GM23248 (cell line): ENCODE measurements around the gene SMTN. TPM values are rescaled to one million over a fixed set of nuclear protein-coding genes. Genes with fewer than 3 reads are reported as not detected.

Source experiments
- DNase-seq: peaks from one replicate; pipeline ENCODE4 v3.0.0-alpha.2; 2015
- H2AFZ ChIP-seq: fragments of 200-600 bp; sonication (generic); 2 replicates; pipeline ENCODE4 v1.6.1; 2016; ENCODE audit warnings: antibody characterized with exemption
- H3F3A ChIP-seq: fragments of 200-600 bp; sonication (generic); 2 replicates; pipeline ENCODE4 v1.6.1; 2016; ENCODE audit warnings: mild to moderate bottlenecking, antibody characterized with exemption, mixed run types; ENCODE audit not compliant: insufficient read depth
- H3K27ac ChIP-seq: fragments of 200-600 bp; sonication (generic); 2 replicates; pipeline ENCODE4 v1.5.1; 2016; ENCODE audit warnings: mild to moderate bottlenecking
- H3K27me3 ChIP-seq: fragments of 200-600 bp; sonication (generic); replicated peaks from 2 replicates; pipeline ENCODE4 v1.6.1; 2016; ENCODE audit warnings: mild to moderate bottlenecking; ENCODE audit not compliant: insufficient read depth
- H3K36me3 ChIP-seq: fragments of 200-600 bp; sonication (generic); 2 replicates; pipeline ENCODE4 v1.6.1; 2016; ENCODE audit warnings: low read depth, mild to moderate bottlenecking
- H3K4me1 ChIP-seq: fragments of 200-600 bp; sonication (generic); 2 replicates; pipeline ENCODE4 v1.6.1; 2016; ENCODE audit warnings: mild to moderate bottlenecking; ENCODE audit not compliant: insufficient read depth
- H3K4me2 ChIP-seq: fragments of 200-600 bp; sonication (generic); one replicate; pipeline ENCODE4 v1.6.1; 2016; ENCODE audit warnings: mild to moderate bottlenecking; ENCODE audit not compliant: unreplicated experiment
- H3K4me3 ChIP-seq: fragments of 200-600 bp; sonication (generic); 2 replicates; pipeline ENCODE4 v1.5.1; 2016; ENCODE audit warnings: mild to moderate bottlenecking
- H3K79me2 ChIP-seq: fragments of 200-600 bp; sonication (generic); 2 replicates; pipeline ENCODE4 v1.6.1; 2016; ENCODE audit warnings: mild to moderate bottlenecking; ENCODE audit not compliant: insufficient read depth
- H3K9ac ChIP-seq: fragments of 200-600 bp; sonication (generic); 2 replicates; pipeline ENCODE4 v1.6.1; 2016; ENCODE audit warnings: mild to moderate bottlenecking
- H3K9me2 ChIP-seq: fragments of 200-600 bp; sonication (generic); 2 replicates; pipeline ENCODE4 v1.6.1; 2016; ENCODE audit warnings: mixed run types, mild to moderate bottlenecking, moderate library complexity; ENCODE audit not compliant: insufficient read depth
- H3K9me3 ChIP-seq: fragments of 200-600 bp; sonication (generic); one replicate; pipeline ENCODE4 v1.6.1; 2017; ENCODE audit warnings: low read depth
- H4K20me1 ChIP-seq: fragments of 200-600 bp; sonication (generic); 2 replicates; pipeline ENCODE4 v1.6.0; 2016; ENCODE audit not compliant: insufficient read depth
- EZH2 ChIP-seq: fragments of 200-600 bp; sonication (generic); IDR thresholded peaks from 2 replicates; pipeline ENCODE4 v1.6.1; 2018; ENCODE audit warnings: antibody characterized with exemption, mild to moderate bottlenecking; ENCODE audit not compliant: insufficient read depth, poor library complexity, severe bottlenecking
- EZH2phosphoT487 ChIP-seq: fragments of 200-600 bp; sonication (generic); IDR thresholded peaks from 2 replicates; pipeline ENCODE4 v1.6.1; 2018; ENCODE audit warnings: antibody characterized with exemption, moderate library complexity, mild to moderate bottlenecking, low read depth; ENCODE audit not compliant: insufficient read depth
- WGBS, 2 experiments: methylation state at CpG; one replicate each; pipeline ENCODE4 v1.1.6; 2015 to 2017; ENCODE audit warnings: low lambda C conversion rate in 2 of 2, low coverage in 1 of 2; ENCODE audit errors: missing lambda C conversion rate in 2 of 2; 5-methylcytosine and 5-hydroxymethylcytosine counted together
- in situ Hi-C: fragments of 300-500 bp; cut with MboI; formaldehyde crosslinking; loops from 2 replicates; pipeline ENCODE4 v1.15.0; 2020
- polyA plus RNA-seq: library from polyadenylated mRNA; unstranded; fragments of >200 nt; fragmentation: Nextera tagmentation; extraction: Ambion mirVana; gene quantifications from 2 replicates; pipeline ENCODE4 v1.2.1, GENCODE V29; 2016
- total RNA-seq: library from RNA; depleted of rRNA; stranded (reverse); fragments of >200 nt; shearing (Covaris generic); gene quantifications from 2 replicates; pipeline ENCODE4 v1.2.3, GENCODE V29; 2014

SMTN gene
- total and polyA plus RNA-seq, 2 experiments from 2014 or later, result 96.7 to 160 TPM

DNA sequence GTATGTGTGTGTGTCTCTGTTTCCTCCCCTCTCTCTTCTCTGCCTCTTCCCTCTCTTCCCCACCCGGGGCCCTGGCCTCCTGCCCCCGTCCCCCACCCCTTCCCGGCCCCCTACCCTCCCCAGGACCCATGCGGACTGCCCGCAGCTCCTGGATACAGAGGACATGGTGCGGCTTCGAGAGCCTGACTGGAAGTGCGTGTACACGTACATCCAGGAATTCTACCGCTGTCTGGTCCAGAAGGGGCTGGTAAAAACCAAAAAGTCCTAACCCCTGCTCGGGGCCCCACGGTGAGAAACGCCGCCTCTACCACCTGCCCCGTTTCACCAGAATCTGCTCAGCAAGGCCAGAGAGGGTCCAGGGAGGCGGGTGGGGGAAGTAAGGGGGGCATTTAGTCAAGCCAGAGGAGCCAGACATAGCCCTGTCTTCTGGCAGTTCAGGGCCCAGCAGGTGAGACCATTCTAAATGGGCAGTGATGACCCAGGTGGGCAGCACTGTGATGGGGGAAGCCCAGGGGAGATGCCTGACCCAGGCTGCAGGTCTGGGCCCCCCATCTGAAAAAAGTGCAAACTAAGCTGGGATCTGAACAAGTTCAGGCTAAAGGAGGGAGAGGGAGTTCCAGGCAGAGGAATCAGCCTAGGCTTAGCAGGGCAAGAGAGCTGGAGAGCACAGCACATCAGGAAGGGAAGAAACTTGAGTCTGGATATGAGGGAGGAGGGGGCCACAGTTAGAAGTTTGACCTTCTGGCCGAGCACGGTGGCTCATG lies 19.8 kb downstream of the SMTN start:
- Histone ChIP-seq H3K9me3 (no peaks in the 10 kb centered on the region), H3K36me3 (peaks cover 26% of the 10 kb centered on the region; the same call in 1 of the 2 replicates), H4K20me1 (no peaks in the 10 kb centered on the region), H3K4me2 (no peak overlapping the region), H3F3A (peaks cover 74% of the 10 kb centered on the region), H3K9ac (0 out of 2 replicates have a peak overlapping the region, but pooled peaks have one; percentile 83), H3K4me1 (peaks cover 41% of the 10 kb centered on the region), H3K79me2 (peaks cover 18% of the 10 kb centered on the region), H2AFZ (no peak overlapping the region), H3K4me3 (no peak overlapping the region), H3K27ac (peak overlapping the region; percentile 99), H3K9me2 (no peaks in the 10 kb centered on the region), H3K27me3 (no peaks in the 10 kb centered on the region)
- in situ Hi-C loops, result no loop called here
- WGBS, 2 experiments, result 90 to 93% methylated on average over 7 to 18 of the region's 18 CpGs
- TF ChIP-seq EZH2phosphoT487, result no peak
- no peak for TF ChIP-seq EZH2
- DNase-seq, result no peak

GRCh38 chr22:31102441-31103081 lies 21.4 kb downstream of the SMTN start:
- Histone ChIP-seq H4K20me1 (no peaks in the 10 kb centered on the region), H3K4me1 (peaks cover 43% of the 10 kb centered on the region), H3K4me3 (no peak overlapping the region), H2AFZ (no peak overlapping the region), H3K9me2 (no peaks in the 10 kb centered on the region), H3K4me2 (peak overlapping the region; percentile 37), H3K27ac (peak overlapping the region; percentile 99), H3K36me3 (peaks cover 13% of the 10 kb centered on the region; the same call in 1 of the 2 replicates), H3F3A (peaks cover 76% of the 10 kb centered on the region), H3K27me3 (no peaks in the 10 kb centered on the region), H3K9me3 (no peaks in the 10 kb centered on the region), H3K79me2 (peaks cover 28% of the 10 kb centered on the region), H3K9ac (peak overlapping the region; percentile 83)
- DNase-seq, result peak; percentile 98
- TF ChIP-seq EZH2 (no peak), EZH2phosphoT487 (no peak)
- WGBS, 2 experiments, result 9 to 16% methylated on average over 8 of the region's 8 CpGs
- in situ Hi-C loops, result no loop called here

DNA sequence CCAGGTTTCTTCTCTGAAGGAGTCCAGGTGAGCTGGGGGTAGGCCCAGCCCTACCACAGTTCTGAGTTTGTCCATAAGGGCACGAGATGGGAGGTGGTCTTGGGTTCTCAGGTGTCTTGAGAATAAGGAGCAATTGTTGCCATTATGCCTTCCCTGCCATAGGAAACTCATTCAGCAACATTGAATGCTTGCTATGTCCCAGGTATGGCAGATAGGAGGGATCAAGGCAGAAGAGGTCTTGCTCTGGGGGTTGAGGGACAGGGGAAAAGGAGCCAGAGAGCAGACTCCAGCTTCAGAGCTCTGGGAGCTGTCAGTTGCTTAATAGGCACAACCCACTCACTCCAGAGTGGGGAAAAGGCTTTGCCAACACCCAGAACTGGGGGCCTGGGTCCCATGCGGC lies 22.0 kb downstream of the SMTN start:
- H3K27ac ChIP-seq, result peak overlapping the region; percentile 99
- no peak overlapping the region for H2AFZ ChIP-seq
- in situ Hi-C loops, result no loop called here
- DNase-seq, result peak; percentile 21
- 68 to 75% methylated on average over 2 of the region's 2 CpGs for WGBS, 2 experiments
- H4K20me1 ChIP-seq, result no peaks in the 10 kb centered on the region
- peaks cover 9% of the 10 kb centered on the region; the same call in 1 of the 2 replicates for H3K36me3 ChIP-seq
- no peak for TF ChIP-seq EZH2phosphoT487
- TF ChIP-seq EZH2, result no peak
- no peak overlapping the region for H3K4me3 ChIP-seq
- H3K4me2 ChIP-seq, result peak overlapping the region; percentile 37
- no peaks in the 10 kb centered on the region for H3K9me3 ChIP-seq
- no peaks in the 10 kb centered on the region for H3K9me2 ChIP-seq
- no peaks in the 10 kb centered on the region for H3K27me3 ChIP-seq
- H3F3A ChIP-seq, result peaks cover 76% of the 10 kb centered on the region
- H3K9ac ChIP-seq, result peak overlapping the region; percentile 83
- peaks cover 47% of the 10 kb centered on the region for H3K4me1 ChIP-seq
- peaks cover 28% of the 10 kb centered on the region for H3K79me2 ChIP-seq

GRCh38 chr22:31103899-31104694 lies 23.0 kb downstream of the SMTN start:
- H3K9ac ChIP-seq, result peak overlapping the region; percentile 83; the same call in 1 of the 2 replicates
- H3K79me2 ChIP-seq, result peaks cover 28% of the 10 kb centered on the region
- DNase-seq, result peak; percentile 21
- H3K4me1 ChIP-seq, result peaks cover 45% of the 10 kb centered on the region
- H3K9me2 ChIP-seq, result no peaks in the 10 kb centered on the region
- WGBS, 2 experiments, result 73 to 83% methylated on average over 33 of the region's 33 CpGs
- H4K20me1 ChIP-seq, result no peaks in the 10 kb centered on the region
- no peaks in the 10 kb centered on the region for H3K27me3 ChIP-seq
- no peak overlapping the region for H3K4me2 ChIP-seq
- H3K36me3 ChIP-seq, result peaks cover 7% of the 10 kb centered on the region; the same call in 1 of the 2 replicates
- H3F3A ChIP-seq, result peaks cover 71% of the 10 kb centered on the region
- H3K4me3 ChIP-seq, result no peak overlapping the region
- in situ Hi-C loops, result no loop called here
- no peak overlapping the region for H2AFZ ChIP-seq
- TF ChIP-seq EZH2phosphoT487, result no peak
- no peak for TF ChIP-seq EZH2
- peak overlapping the region; percentile 99 for H3K27ac ChIP-seq
- H3K9me3 ChIP-seq, result no peaks in the 10 kb centered on the region
